Endothelial cell of umbilical vein (primary cell): ENCODE measurements around the gene THOC5. TPM values are rescaled to one million over a fixed set of nuclear protein-coding genes. Genes with fewer than 3 reads are reported as not detected.

Experiments
- BruUV-seq: library from RNA; stranded (reverse); fragments of 400-500 nt; replicated peaks from 2 replicates; lab custom pipeline; 2021; lab: Mats Ljungman, UMichigan
- CTCF ChIA-PET: fragments of 300-600, 350-600 bp; sonication (Branson Sonifier 250); formaldehyde crosslinking; loops from one replicate; lab custom pipeline; 2021; ENCODE audit warnings: antibody characterized with exemption, inconsistent platforms; lab: Charles Lee
- POLR2A ChIA-PET: fragments of 300-600, 350-600 bp; sonication (Branson Sonifier 250); formaldehyde crosslinking; loops from one replicate; lab custom pipeline; 2021; ENCODE audit warnings: antibody characterized with exemption, inconsistent platforms; lab: Charles Lee
- DNase-seq: peaks from one replicate; pipeline ENCODE4 v3.0.0-alpha.2; 2011; ENCODE audit warnings: low read depth, low spot score
- FAIRE-seq: peaks from 2 replicates; lab custom pipeline; 2011; peaks lifted over from hg19 to GRCh38; lab: Jason Lieb, UNC
- H2AFZ ChIP-seq: 2 replicates; pipeline ENCODE4 v1.6.0; 2012; ENCODE audit warnings: low read depth, low read length, control low read depth, inconsistent platforms
- H3K27ac ChIP-seq: 2 replicates; pipeline ENCODE4 v1.5.1; 2011; ENCODE audit warnings: low read depth, mild to moderate bottlenecking, control low read depth, low read length, moderate library complexity; ENCODE audit not compliant: insufficient read depth
- H3K27me3 ChIP-seq, 2 experiments: 2 replicates each; pipeline versions ENCODE4 v1.6.0 to v1.6.1; 2011; ENCODE audit warnings: low read length in 2 of 2, mixed read lengths in 1 of 2; ENCODE audit not compliant: control insufficient read depth in 2 of 2, insufficient read depth in 2 of 2
- H3K36me3 ChIP-seq, 2 experiments: 2 replicates in 1 of 2; 3 replicates in 1 of 2; pipeline ENCODE4 v1.5.1; 2011; ENCODE audit warnings: low read length in 2 of 2, mild to moderate bottlenecking in 1 of 2, moderate library complexity in 1 of 2; ENCODE audit not compliant: control insufficient read depth in 2 of 2, insufficient read depth in 2 of 2; ENCODE audit errors: extremely low read depth in 1 of 2
- H3K4me1 ChIP-seq: 3 replicates; pipeline ENCODE4 v1.5.1; 2011; ENCODE audit warnings: mild to moderate bottlenecking, low read length; ENCODE audit not compliant: control insufficient read depth, insufficient read depth; ENCODE audit errors: extremely low read depth
- H3K4me2 ChIP-seq: 2 replicates; pipeline ENCODE4 v1.6.1; 2011; ENCODE audit warnings: low read length, control low read depth, mixed read lengths; ENCODE audit not compliant: insufficient read depth
- H3K4me3 ChIP-seq, 3 experiments: fragments of 200-600 bp in 1 of 3; sonication (generic), shearing (Covaris generic) in 1 of 3; replicated peaks in 1 of 3; 2 replicates each; pipeline ENCODE4 v1.5.1; 2011 to 2016; ENCODE audit warnings: control low read depth in 3 of 3, low read length in 3 of 3, mild to moderate bottlenecking in 2 of 3, inconsistent platforms in 1 of 3, low read depth in 1 of 3, moderate library complexity in 1 of 3; ENCODE audit not compliant: insufficient read depth in 1 of 3
- H3K79me2 ChIP-seq: 2 replicates; pipeline ENCODE4 v1.6.0; 2012; ENCODE audit warnings: low read length, inconsistent platforms; ENCODE audit not compliant: control insufficient read depth, insufficient read depth
- H3K9ac ChIP-seq: replicated peaks from 2 replicates; pipeline ENCODE3; 2011; ENCODE audit warnings: low read length, control low read depth; ENCODE audit not compliant: insufficient read depth; ENCODE audit errors: extremely low read depth
- H3K9me1 ChIP-seq: replicated peaks from 3 replicates; pipeline ENCODE4 v1.6.0; 2011; ENCODE audit warnings: mild to moderate bottlenecking, low read length; ENCODE audit not compliant: control insufficient read depth, insufficient read depth; ENCODE audit errors: extremely low read depth
- H3K9me3 ChIP-seq: replicated peaks from 2 replicates; pipeline ENCODE4 v1.5.1; 2012; ENCODE audit warnings: low read length, inconsistent platforms; ENCODE audit not compliant: control insufficient read depth, insufficient read depth
- H4K20me1 ChIP-seq: replicated peaks from 2 replicates; pipeline ENCODE3; 2011; ENCODE audit warnings: mild to moderate bottlenecking, low read length; ENCODE audit not compliant: control insufficient read depth, insufficient read depth; ENCODE audit errors: extremely low read depth
- EZH2 ChIP-seq: IDR thresholded peaks from 2 replicates; pipeline ENCODE4 v1.6.1; 2012; ENCODE audit warnings: borderline replicate concordance, low read depth, mild to moderate bottlenecking, moderate library complexity, low read length, inconsistent platforms; ENCODE audit not compliant: severe bottlenecking
- FOS ChIP-seq: IDR thresholded peaks from 2 replicates; pipeline ENCODE4 v1.6.1; 2011; ENCODE audit warnings: mild to moderate bottlenecking, low read length, moderate library complexity, borderline replicate concordance; ENCODE audit not compliant: insufficient read depth
- GATA2 ChIP-seq: IDR thresholded peaks from 2 replicates; pipeline ENCODE4 v1.7.0; 2011; ENCODE audit warnings: low read depth, mild to moderate bottlenecking, moderate library complexity, mixed read lengths, low read length; ENCODE audit not compliant: insufficient read length, insufficient read depth
- JUN ChIP-seq: IDR thresholded peaks from 2 replicates; pipeline ENCODE4 v1.6.1; 2011; ENCODE audit warnings: borderline replicate concordance, low read depth; ENCODE audit not compliant: insufficient read length, insufficient read depth
- MYC ChIP-seq: IDR thresholded peaks from one replicate; pipeline ENCODE4 v1.6.1; 2011; ENCODE audit warnings: mild to moderate bottlenecking, low read depth, low read length
- POLR2A ChIP-seq: IDR thresholded peaks from 2 replicates; pipeline ENCODE4 v1.6.1; 2012; ENCODE audit warnings: low read depth, mild to moderate bottlenecking, control low read depth, low read length
- POLR2AphosphoS5 ChIP-seq: IDR thresholded peaks from 2 replicates; pipeline ENCODE4 v1.6.1; 2012; ENCODE audit warnings: low read depth, mild to moderate bottlenecking, control low read depth, low read length, moderate library complexity; ENCODE audit not compliant: insufficient read depth
- dilution Hi-C: fragments of 300-500 bp; cut with MboI; formaldehyde crosslinking; loops from one replicate; pipeline ENCODE4 v1.15.0; 2019; ENCODE audit warnings: low sequenced_read_pairs; ENCODE audit not compliant: extremely low pct_ligation_motif_present
- intact Hi-C: fragments of 100-400 bp; cut with micrococcal nuclease; formaldehyde crosslinking; loops from one replicate; pipeline ENCODE4 v1.10.0; 2022
- polyA plus RNA-seq, 4 experiments: library from polyadenylated mRNA; depleted of rRNA in 3 of 4; stranded (reverse) in 3 of 4; unstranded in 1 of 4; fragments of >200 nt; gene quantifications; 2 replicates each; pipeline versions ENCODE4 v1.2.1 to v1.2.3, GENCODE V29; 2011 to 2012; ENCODE audit warnings: missing spikeins in 1 of 4
- total RNA-seq: library from RNA; stranded (reverse); gene quantifications from 2 replicates; pipeline ENCODE4 v1.2.3, GENCODE V29; 2021
- TF ChIP-seq, protein P1 (sequence below): IDR thresholded peaks from 2 replicates; pipeline ENCODE4 v1.6.1; 2011; ENCODE audit not compliant: insufficient read depth, insufficient read length
- TF ChIP-seq, protein P2 (sequence below), 2 donors: IDR thresholded peaks; 1 replicate in 1 of 2; 2 replicates in 1 of 2; pipeline ENCODE4 v1.5.1; 2011; ENCODE audit warnings: low read length in 2 of 2, mild to moderate bottlenecking in 2 of 2, moderate library complexity in 2 of 2, control low read depth in 1 of 2, inconsistent platforms in 1 of 2, low read depth in 1 of 2; ENCODE audit not compliant: insufficient read depth in 1 of 2; ENCODE audit errors: extremely low read depth in 1 of 2

The THOC5 gene
- total and polyA plus RNA-seq, 2 donors (not counting 3 experiments of a cell fraction or from before 2014, with no cell fraction given): 35.0 to 82.9 TPM

DNA sequence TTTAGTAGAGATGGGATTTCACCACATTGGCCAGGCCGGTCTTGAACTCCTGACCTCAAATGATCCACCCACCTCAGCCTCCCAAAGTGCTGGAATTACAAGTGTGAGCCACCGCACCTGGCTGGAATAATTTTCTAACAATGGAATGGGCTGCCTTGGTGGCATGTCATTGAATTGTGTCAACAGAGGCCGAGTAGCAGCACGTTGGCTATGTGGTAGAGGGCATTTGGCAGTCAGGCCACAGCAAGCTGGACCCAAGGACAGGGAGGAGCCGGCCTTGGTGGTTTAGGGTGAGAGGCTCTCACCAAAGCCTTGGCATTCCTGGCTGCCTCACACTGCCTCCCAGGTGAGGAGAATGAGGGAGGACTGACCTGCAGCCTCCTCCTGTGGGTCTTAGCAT lies 31.4 kb upstream of the THOC5 start:
- CTCF ChIA-PET: interaction anchor here (1.5 kb wide), 1 partner anchor 41 kb away, joined by 3 read pairs; no protein-coding TSS in a partner anchor
- no peaks in the 10 kb centered on the region for H3K9me3 ChIP-seq
- H3K4me1 ChIP-seq: peaks cover 5% of the 10 kb centered on the region
- no peak overlapping the region for H3K4me3 ChIP-seq
- H3K9ac ChIP-seq: no peak overlapping the region
- no peak overlapping the region for H2AFZ ChIP-seq
- H3K27ac ChIP-seq: no peak overlapping the region
- no peaks in the 10 kb centered on the region for H3K79me2 ChIP-seq
- no peak overlapping the region for H3K4me2 ChIP-seq
- H3K36me3 ChIP-seq: no peaks in the 10 kb centered on the region
- no peak for FAIRE-seq
- intact Hi-C loops (no loop called here), dilution Hi-C loops (no loop called here)
- POLR2A ChIA-PET: interaction anchor here (0.8 kb wide), 1 partner anchor 80 kb away, joined by 7 read pairs; no protein-coding TSS in a partner anchor
- no peaks in the 10 kb centered on the region for H3K27me3 ChIP-seq
- DNase-seq: no peak
- no TSS peak for BruUV-seq
- no peaks in the 10 kb centered on the region for H4K20me1 ChIP-seq
- TF ChIP-seq POLR2AphosphoS5: no peak
- TF ChIP-seq JUN: no peak
- TF ChIP-seq, protein P1, sequence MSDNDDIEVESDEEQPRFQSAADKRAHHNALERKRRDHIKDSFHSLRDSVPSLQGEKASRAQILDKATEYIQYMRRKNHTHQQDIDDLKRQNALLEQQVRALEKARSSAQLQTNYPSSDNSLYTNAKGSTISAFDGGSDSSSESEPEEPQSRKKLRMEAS: no peak
- no peak for TF ChIP-seq EZH2
- no peaks in the 10 kb centered on the region for H3K9me1 ChIP-seq

DNA sequence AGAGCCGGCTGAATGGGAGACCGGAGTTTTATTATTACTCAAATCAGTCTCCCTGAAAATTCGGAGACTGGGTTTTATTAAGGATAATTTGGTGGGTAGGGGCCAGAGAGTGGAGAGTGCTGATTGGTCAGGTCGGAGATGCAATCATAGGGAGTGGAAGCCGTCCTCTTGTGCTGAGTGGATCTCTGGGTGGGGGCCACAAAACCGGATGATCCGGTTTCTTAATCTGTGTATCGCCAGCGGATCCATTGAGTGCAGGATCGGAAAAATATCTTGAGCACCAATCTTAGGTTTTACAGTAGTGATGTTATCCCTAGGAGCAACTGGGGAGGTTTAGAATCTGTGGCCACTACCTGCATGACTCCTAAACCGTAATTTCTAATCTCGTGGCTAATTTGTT lies 28.2 kb upstream of the THOC5 start:
- FAIRE-seq (no peak), DNase-seq (no peak)
- H3K9me1 ChIP-seq: no peaks in the 10 kb centered on the region
- TF ChIP-seq EZH2 (no peak), POLR2A (no peak), POLR2AphosphoS5 (no peak), GATA2 (no peak), MYC (no peak), JUN (no peak), FOS (no peak)
- TF ChIP-seq, protein P1: no peak
- TF ChIP-seq, protein P2, sequence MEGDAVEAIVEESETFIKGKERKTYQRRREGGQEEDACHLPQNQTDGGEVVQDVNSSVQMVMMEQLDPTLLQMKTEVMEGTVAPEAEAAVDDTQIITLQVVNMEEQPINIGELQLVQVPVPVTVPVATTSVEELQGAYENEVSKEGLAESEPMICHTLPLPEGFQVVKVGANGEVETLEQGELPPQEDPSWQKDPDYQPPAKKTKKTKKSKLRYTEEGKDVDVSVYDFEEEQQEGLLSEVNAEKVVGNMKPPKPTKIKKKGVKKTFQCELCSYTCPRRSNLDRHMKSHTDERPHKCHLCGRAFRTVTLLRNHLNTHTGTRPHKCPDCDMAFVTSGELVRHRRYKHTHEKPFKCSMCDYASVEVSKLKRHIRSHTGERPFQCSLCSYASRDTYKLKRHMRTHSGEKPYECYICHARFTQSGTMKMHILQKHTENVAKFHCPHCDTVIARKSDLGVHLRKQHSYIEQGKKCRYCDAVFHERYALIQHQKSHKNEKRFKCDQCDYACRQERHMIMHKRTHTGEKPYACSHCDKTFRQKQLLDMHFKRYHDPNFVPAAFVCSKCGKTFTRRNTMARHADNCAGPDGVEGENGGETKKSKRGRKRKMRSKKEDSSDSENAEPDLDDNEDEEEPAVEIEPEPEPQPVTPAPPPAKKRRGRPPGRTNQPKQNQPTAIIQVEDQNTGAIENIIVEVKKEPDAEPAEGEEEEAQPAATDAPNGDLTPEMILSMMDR (IDR thresholded peaks at IDR 0.05; ENCODE audit: extremely low read depth in 1 of 2, insufficient read depth in 1 of 2, low read depth in 1 of 2, low read length in 2 of 2): no peak
- H2AFZ ChIP-seq: peak overlapping the region; percentile 55
- CTCF ChIA-PET: interaction anchor here (1.8 kb wide), 1 partner anchor 8 kb away, joined by 11 read pairs; no protein-coding TSS in a partner anchor
- H3K9me3 ChIP-seq: no peaks in the 10 kb centered on the region
- no peaks in the 10 kb centered on the region for H4K20me1 ChIP-seq
- no peaks in the 10 kb centered on the region for H3K36me3 ChIP-seq
- no peaks in the 10 kb centered on the region for H3K79me2 ChIP-seq
- H3K4me3 ChIP-seq: no peak overlapping the region
- dilution Hi-C loops (no loop called here), intact Hi-C loops (loop anchor here (2.0 kb wide), 1 partner anchor 29 kb away; the partner anchor contains the start of gene THOC5)
- no peak overlapping the region for H3K9ac ChIP-seq
- no peak overlapping the region for H3K27ac ChIP-seq
- H3K4me1 ChIP-seq: peaks cover 5% of the 10 kb centered on the region
- BruUV-seq: no TSS peak
- POLR2A ChIA-PET: no interaction called here
- no peaks in the 10 kb centered on the region for H3K27me3 ChIP-seq
- no peak overlapping the region for H3K4me2 ChIP-seq
